Smooth muscle cell (in vitro differentiated cells): ENCODE measurements around the gene UBL7. TPM values are rescaled to one million over a fixed set of nuclear protein-coding genes. Genes with fewer than 3 reads are reported as not detected.

Experiments used
- DNase-seq: peaks from one replicate; lab custom pipeline; 2025; ENCODE audit not compliant: unreplicated experiment; lab: John Stamatoyannopoulos, UW
- H2AFZ ChIP-seq: fragments of 200-600 bp; sonication (generic); 2 replicates; pipeline ENCODE4 v1.6.0; 2016; ENCODE audit warnings: antibody characterized with exemption, low read depth, mild to moderate bottlenecking
- H3F3A ChIP-seq: fragments of 200-600 bp; sonication (generic); 2 replicates; pipeline ENCODE4 v1.6.0; 2017; ENCODE audit warnings: antibody characterized with exemption, low read depth
- H3K27ac ChIP-seq: fragments of 200-600 bp; sonication (generic); 2 replicates; pipeline ENCODE4 v1.5.1; 2016; ENCODE audit warnings: low read depth, mild to moderate bottlenecking
- H3K27me3 ChIP-seq: fragments of 200-600 bp; sonication (generic); 2 replicates; pipeline ENCODE4 v1.6.1; 2016; ENCODE audit warnings: low read depth, mild to moderate bottlenecking
- H3K36me3 ChIP-seq: fragments of 200-600 bp; sonication (generic); 2 replicates; pipeline ENCODE4 v1.5.1; 2016; ENCODE audit warnings: low read depth
- H3K4me1 ChIP-seq: fragments of 200-600 bp; sonication (generic); 2 replicates; pipeline ENCODE4 v1.5.1; 2016; ENCODE audit warnings: low read depth
- H3K4me2 ChIP-seq: fragments of 200-600 bp; sonication (generic); 2 replicates; pipeline ENCODE4 v1.6.0; 2016; ENCODE audit warnings: mild to moderate bottlenecking
- H3K4me3 ChIP-seq: fragments of 200-600 bp; sonication (generic); 2 replicates; pipeline ENCODE4 v1.5.1; 2016; ENCODE audit warnings: mild to moderate bottlenecking
- H3K79me2 ChIP-seq: fragments of 200-600 bp; sonication (generic); 2 replicates; pipeline ENCODE4 v1.6.0; 2016; ENCODE audit warnings: low read depth, mild to moderate bottlenecking
- H3K9ac ChIP-seq: fragments of 200-600 bp; sonication (generic); 2 replicates; pipeline ENCODE4 v1.6.0; 2016; ENCODE audit warnings: low read depth
- H3K9me3 ChIP-seq: fragments of 200-600 bp; sonication (generic); replicated peaks from 2 replicates; pipeline ENCODE4 v1.5.1; 2016; ENCODE audit warnings: low read depth
- H4K20me1 ChIP-seq: fragments of 200-600 bp; sonication (generic); 2 replicates; pipeline ENCODE4 v1.6.0; 2016; ENCODE audit warnings: low read depth
- CTCF ChIP-seq: fragments of 200-600 bp; sonication (generic); IDR thresholded peaks from 2 replicates; pipeline ENCODE4 v1.5.1; 2017; ENCODE audit warnings: borderline replicate concordance, mild to moderate bottlenecking, antibody characterized with exemption; ENCODE audit not compliant: insufficient read depth, poor library complexity, severe bottlenecking
- WGBS: methylation state at CpG from one replicate; pipeline ENCODE4 v1.1.7; 2016; ENCODE audit warnings: low lambda C conversion rate; 5-methylcytosine and 5-hydroxymethylcytosine counted together
- polyA plus RNA-seq: library from polyadenylated mRNA; unstranded; fragments of >200 nt; fragmentation: Nextera tagmentation; extraction: Ambion mirVana; gene quantifications from 2 replicates; pipeline ENCODE4 v1.2.1, GENCODE V29; 2016
- total RNA-seq: library from RNA; depleted of rRNA; stranded (reverse); fragments of >200 nt; gene quantifications from 2 replicates; pipeline ENCODE4 v1.2.3, GENCODE V29; 2014

Gene UBL7
- total and polyA plus RNA-seq, 2 experiments from 2014 or later, result 60.6 to 64.4 TPM

GRCh38 chr15:74433592-74434262 lies 27.2 kb downstream of the UBL7 start, which contains the start of gene SEMA7A:
Gene SEMA7A, minus strand, starts transcription at chr15:74433958. Its CDS starts 40 bp downstream, at chr15:74433918.
- no peaks in the 10 kb centered on the region for H3K27me3 ChIP-seq
- 3% methylated on average over 60 of the region's 75 CpGs for WGBS
- H3F3A ChIP-seq, result peaks cover 4% of the 10 kb centered on the region
- peak within 1 kb of the TSS; percentile 100 for H3K4me3 ChIP-seq
- no peak for TF ChIP-seq CTCF
- peak within 1 kb of the TSS; percentile 52 for H2AFZ ChIP-seq
- peak; percentile 77 for DNase-seq
- H3K9me3 ChIP-seq, result no peaks in the 10 kb centered on the region
- H3K4me1 ChIP-seq, result peaks cover 17% of the 10 kb centered on the region
- no peaks in the 10 kb centered on the region for H3K36me3 ChIP-seq
- peak within 1 kb of the TSS; percentile 99 for H3K4me2 ChIP-seq
- peaks cover 55% of the 10 kb centered on the region for H3K79me2 ChIP-seq
- H3K9ac ChIP-seq, result peak within 1 kb of the TSS; percentile 88
- H3K27ac ChIP-seq, result peak within 1 kb of the TSS; percentile 53
- peaks cover 42% of the 10 kb centered on the region for H4K20me1 ChIP-seq

GRCh38 chr15:74432968-74433591 lies 27.9 kb downstream of the UBL7 start:
- Histone ChIP-seq H3K9me3 (no peaks in the 10 kb centered on the region), H3K79me2 (peaks cover 62% of the 10 kb centered on the region), H2AFZ (no peak overlapping the region), H3K36me3 (no peaks in the 10 kb centered on the region), H3K4me1 (peaks cover 21% of the 10 kb centered on the region), H3F3A (peaks cover 4% of the 10 kb centered on the region), H3K27ac (peak overlapping the region; percentile 53), H3K27me3 (no peaks in the 10 kb centered on the region), H3K9ac (peak overlapping the region; percentile 88), H3K4me3 (peak overlapping the region; percentile 100), H4K20me1 (peaks cover 49% of the 10 kb centered on the region), H3K4me2 (peak overlapping the region; percentile 99)
- no peak for TF ChIP-seq CTCF
- under 1% methylated on average over 32 of the region's 64 CpGs for WGBS
- no peak for DNase-seq

- DNase-seq, result no peak
- WGBS, result 18% methylated on average over 19 of the region's 21 CpGs
- Histone ChIP-seq H3K9me3 (no peaks in the 10 kb centered on the region), H3F3A (peaks cover 4% of the 10 kb centered on the region), H3K27ac (no peak overlapping the region), H2AFZ (no peak overlapping the region), H3K27me3 (no peaks in the 10 kb centered on the region), H3K79me2 (peaks cover 68% of the 10 kb centered on the region), H3K4me3 (peak overlapping the region; percentile 100), H3K9ac (peak overlapping the region; percentile 88), H3K4me2 (peak overlapping the region; percentile 99), H3K4me1 (peaks cover 23% of the 10 kb centered on the region), H3K36me3 (no peaks in the 10 kb centered on the region), H4K20me1 (peaks cover 55% of the 10 kb centered on the region)
- TF ChIP-seq CTCF, result no peak
Measured at GRCh38 chr15:74432271-74432967, 28.5 kb downstream of the UBL7 start.
